HAP-1 (cell line): ENCODE measurements around the gene PRPSAP1.

Experiments
- DNase-seq, 2 experiments: peaks; one replicate each; pipeline ENCODE4 v3.0.0-alpha.2; 2016 to 2020; ENCODE audit warnings: low spot score in 2 of 2
- H3K27me3 ChIP-seq: fragments of 250-450 bp; sonication (Bioruptor Pico); 2 replicates; pipeline ENCODE4 v1.5.1; 2020; ENCODE audit warnings: low read depth, mild to moderate bottlenecking, moderate library complexity
- H3K36me3 ChIP-seq: fragments of 250-450 bp; sonication (Bioruptor Pico); replicated peaks from 2 replicates; pipeline ENCODE4 v1.5.1; 2020; ENCODE audit warnings: mild to moderate bottlenecking
- H3K4me1 ChIP-seq: fragments of 250-450 bp; sonication (Bioruptor Pico); 2 replicates; pipeline ENCODE4 v1.5.1; 2020; ENCODE audit warnings: mild to moderate bottlenecking
- H3K4me3 ChIP-seq: fragments of 250-450 bp; sonication (Bioruptor Pico); 2 replicates; pipeline ENCODE4 v1.5.1; 2020; ENCODE audit warnings: mild to moderate bottlenecking, moderate library complexity
- H3K9me3 ChIP-seq: fragments of 250-450 bp; sonication (Bioruptor Pico); 2 replicates; pipeline ENCODE4 v1.5.1; 2020; ENCODE audit warnings: mild to moderate bottlenecking, moderate library complexity
- in situ Hi-C: fragments of 300-500 bp; cut with MboI; formaldehyde crosslinking; loops from 3 replicates; pipeline ENCODE4 v1.14.3; 2020; ENCODE audit warnings: low sequenced_read_pairs, inconsistent platforms, mixed read lengths

PRPSAP1 gene

DNA sequence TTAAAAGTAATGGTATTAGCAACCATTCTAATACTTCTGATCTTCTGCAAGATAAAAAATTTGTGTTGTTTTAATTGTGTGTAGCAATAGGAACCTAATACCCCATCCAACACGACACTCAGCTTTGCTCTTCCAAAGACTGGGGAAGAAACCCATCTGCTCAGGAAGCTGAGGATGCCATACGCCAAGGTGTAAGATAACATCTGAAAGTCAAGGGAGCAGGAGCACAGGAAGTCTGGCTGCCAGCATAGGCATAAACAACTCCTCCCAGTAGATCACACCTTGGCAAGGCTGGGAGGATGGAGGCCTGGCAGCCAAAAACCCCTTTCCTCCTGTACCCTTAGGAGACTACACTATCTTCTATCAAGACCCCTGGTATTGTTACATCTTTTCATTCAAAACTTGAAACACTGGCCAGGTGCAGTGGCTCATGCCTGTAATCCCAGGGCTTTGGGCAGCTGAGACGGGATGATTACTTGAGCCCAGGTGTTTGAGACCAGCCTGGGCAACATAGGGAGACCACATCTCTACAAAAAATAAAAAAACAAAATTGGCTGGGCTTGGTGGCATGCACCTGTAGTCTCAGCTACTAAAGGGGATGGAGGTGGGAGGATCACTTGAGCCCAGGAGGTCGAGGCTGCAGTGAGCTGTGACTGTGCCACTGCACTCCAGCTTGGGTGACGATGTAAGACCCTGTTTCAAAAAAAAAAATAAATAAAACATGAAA is 25.0 kb upstream of the PRPSAP1 start:
- Histone ChIP-seq H3K9me3 (no peaks in the 10 kb centered on the region), H3K36me3 (no peaks in the 10 kb centered on the region), H3K4me1 (peaks cover 9% of the 10 kb centered on the region), H3K4me3 (no peak overlapping the region), H3K27me3 (no peaks in the 10 kb centered on the region)
- in situ Hi-C loops: no loop called here
- DNase-seq: no peak

DNA sequence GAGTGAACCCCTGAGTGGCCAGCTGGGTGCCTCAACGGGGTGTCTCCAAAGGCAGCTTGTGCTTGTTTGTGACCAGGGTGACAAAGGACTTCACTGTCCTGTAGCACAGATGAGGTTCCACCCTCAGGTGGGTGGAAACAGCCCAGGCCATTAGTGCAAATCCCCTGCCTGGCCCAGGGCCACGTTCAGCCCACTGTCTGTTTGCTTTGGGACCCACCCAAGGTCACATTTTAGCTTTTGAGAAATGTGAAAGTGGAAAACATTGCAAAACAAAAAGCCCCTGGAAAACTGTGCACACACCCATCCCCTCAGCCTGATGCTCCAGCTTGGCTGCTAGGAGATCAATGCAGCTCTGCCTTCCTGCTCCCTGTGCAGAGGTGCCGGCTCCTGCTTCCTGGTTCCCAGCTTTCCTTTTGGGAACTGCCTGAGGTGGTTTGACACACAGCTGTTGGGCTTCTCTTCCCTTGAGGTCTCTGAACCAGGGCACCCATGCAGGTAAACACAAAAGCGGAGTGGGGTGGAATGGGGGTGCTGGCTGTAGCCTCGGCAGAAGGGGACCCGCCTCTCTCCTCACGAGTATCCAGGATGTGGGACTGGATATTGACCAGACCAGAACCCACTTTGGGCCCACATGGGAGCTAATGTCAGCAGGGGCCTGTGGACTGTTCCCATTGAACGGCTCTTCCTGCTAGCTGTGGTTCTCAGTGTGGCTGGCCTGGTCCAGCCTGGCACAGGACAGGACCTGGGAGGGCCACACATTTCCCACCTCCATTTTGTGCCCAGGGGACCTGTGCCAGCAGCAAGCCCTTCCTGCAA is 22.8 kb upstream of the PRPSAP1 start:
- no peaks in the 10 kb centered on the region for H3K36me3 ChIP-seq
- DNase-seq: peak; percentile 23 to 55
- H3K9me3 ChIP-seq: no peaks in the 10 kb centered on the region
- in situ Hi-C loops: no loop called here
- H3K4me3 ChIP-seq: no peak overlapping the region
- peaks cover 4% of the 10 kb centered on the region for H3K4me1 ChIP-seq
- no peaks in the 10 kb centered on the region for H3K27me3 ChIP-seq

- Histone ChIP-seq H3K27me3 (no peaks in the 10 kb centered on the region), H3K36me3 (no peaks in the 10 kb centered on the region), H3K4me3 (no peak overlapping the region), H3K4me1 (peaks cover 11% of the 10 kb centered on the region), H3K9me3 (no peaks in the 10 kb centered on the region)
- no peak for DNase-seq
- in situ Hi-C loops: no loop called here
Measured at GRCh38 chr17:76371656-76372628, 18.2 kb upstream of the PRPSAP1 start.

GRCh38 chr17:76370261-76370993 is 16.7 kb upstream of the PRPSAP1 start:
- DNase-seq: no peak
- H3K9me3 ChIP-seq: no peaks in the 10 kb centered on the region
- no peaks in the 10 kb centered on the region for H3K27me3 ChIP-seq
- peaks cover 7% of the 10 kb centered on the region for H3K4me1 ChIP-seq
- H3K4me3 ChIP-seq: no peak overlapping the region
- no peaks in the 10 kb centered on the region for H3K36me3 ChIP-seq
- in situ Hi-C loops: no loop called here

GRCh38 chr17:76369804-76370203 is 16.1 kb upstream of the PRPSAP1 start:
- Histone ChIP-seq H3K4me1 (peaks cover 7% of the 10 kb centered on the region), H3K4me3 (no peak overlapping the region)
- in situ Hi-C loops: no loop called here

GRCh38 chr17:76369379-76369778 is 15.7 kb upstream of the PRPSAP1 start:
- Histone ChIP-seq H3K9me3 (no peaks in the 10 kb centered on the region), H3K36me3 (no peaks in the 10 kb centered on the region), H3K4me1 (peaks cover 7% of the 10 kb centered on the region), H3K27me3 (no peaks in the 10 kb centered on the region), H3K4me3 (no peak overlapping the region)
- in situ Hi-C loops: no loop called here
- no peak for DNase-seq

More at GRCh38 chr17:76369804-76370203, 16.1 kb upstream of the PRPSAP1 start:
- H3K9me3 ChIP-seq: no peaks in the 10 kb centered on the region
- no peak for DNase-seq
- H3K27me3 ChIP-seq: no peaks in the 10 kb centered on the region
- no peaks in the 10 kb centered on the region for H3K36me3 ChIP-seq

DNA sequence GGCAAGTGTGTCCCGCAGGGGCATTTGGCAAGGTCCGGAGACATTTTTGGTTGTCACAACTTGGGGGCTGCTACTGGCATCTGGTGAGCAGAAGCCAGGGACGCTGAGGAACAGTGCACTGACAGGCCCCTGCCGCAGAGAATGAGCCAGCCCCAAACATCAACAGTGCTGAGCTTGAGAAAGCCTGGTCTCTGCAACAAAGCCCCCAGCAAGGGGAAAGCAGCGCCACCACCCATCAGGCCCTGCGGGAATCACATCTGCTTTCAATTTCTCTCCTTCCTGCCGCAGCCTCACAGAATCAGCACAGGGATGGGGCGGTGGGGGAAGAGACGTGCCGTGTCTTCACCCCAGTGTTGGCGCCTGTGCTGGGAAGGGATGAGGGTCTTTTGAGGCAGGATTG is 14.8 kb upstream of the PRPSAP1 start:
- H3K9me3 ChIP-seq: no peaks in the 10 kb centered on the region
- DNase-seq: no peak
- H3K27me3 ChIP-seq: no peaks in the 10 kb centered on the region
- H3K36me3 ChIP-seq: no peaks in the 10 kb centered on the region
- peaks cover 7% of the 10 kb centered on the region for H3K4me1 ChIP-seq
- no peak overlapping the region for H3K4me3 ChIP-seq
- in situ Hi-C loops: no loop called here

DNA sequence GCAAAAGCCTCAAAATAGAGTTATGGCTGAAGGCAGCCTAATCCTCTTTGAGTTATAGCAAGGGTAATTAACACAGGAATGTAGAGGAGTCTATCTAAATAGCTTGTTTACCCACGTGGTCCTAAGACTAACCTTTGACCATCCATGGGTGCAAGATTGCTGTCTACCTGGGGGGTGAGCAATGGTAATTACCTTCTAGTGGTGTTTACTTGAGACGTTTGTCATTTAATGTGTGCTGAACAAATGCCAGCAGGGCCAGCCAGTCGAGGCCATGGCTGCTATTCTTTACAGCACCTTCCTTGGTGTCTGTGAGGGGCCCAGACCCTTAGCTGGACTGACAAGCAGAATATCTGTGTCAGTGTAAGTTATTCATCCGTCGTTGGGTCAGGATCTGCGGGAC is 13.9 kb upstream of the PRPSAP1 start:
- in situ Hi-C loops: no loop called here
- H3K36me3 ChIP-seq: no peaks in the 10 kb centered on the region
- no peaks in the 10 kb centered on the region for H3K9me3 ChIP-seq
- H3K4me1 ChIP-seq: peaks cover 10% of the 10 kb centered on the region
- no peaks in the 10 kb centered on the region for H3K27me3 ChIP-seq
- DNase-seq: no peak
- H3K4me3 ChIP-seq: no peak overlapping the region

DNA sequence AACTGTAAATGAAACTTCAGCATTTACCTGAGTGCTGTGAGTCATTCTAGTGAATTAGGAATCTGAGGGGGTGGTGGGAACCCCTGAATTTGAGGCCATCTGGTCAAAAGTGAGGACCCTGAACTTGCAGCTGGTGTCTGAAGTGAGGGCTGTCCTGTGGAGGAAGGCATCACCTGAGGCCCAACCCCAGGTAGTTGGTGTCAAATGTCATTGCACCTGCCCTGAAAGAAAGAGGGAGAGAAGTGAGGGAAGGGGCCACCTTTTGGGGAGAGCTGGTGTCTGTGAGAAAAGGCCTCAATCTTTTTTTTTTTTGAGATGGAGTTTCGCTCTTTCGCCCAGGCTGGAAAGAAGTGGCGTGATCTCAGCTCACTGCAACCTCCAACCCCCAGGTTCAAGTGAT is 12.5 kb upstream of the PRPSAP1 start:
- Histone ChIP-seq H3K36me3 (no peaks in the 10 kb centered on the region), H3K9me3 (no peaks in the 10 kb centered on the region), H3K4me1 (peaks cover 15% of the 10 kb centered on the region), H3K4me3 (no peak overlapping the region), H3K27me3 (no peaks in the 10 kb centered on the region)
- in situ Hi-C loops: no loop called here
- DNase-seq: no peak

- Histone ChIP-seq H3K4me1 (peaks cover 15% of the 10 kb centered on the region), H3K4me3 (no peak overlapping the region), H3K36me3 (no peaks in the 10 kb centered on the region), H3K27me3 (no peaks in the 10 kb centered on the region), H3K9me3 (no peaks in the 10 kb centered on the region)
- in situ Hi-C loops: no loop called here
- no peak for DNase-seq
Measured at GRCh38 chr17:76365256-76365903, 11.7 kb upstream of the PRPSAP1 start.

DNA sequence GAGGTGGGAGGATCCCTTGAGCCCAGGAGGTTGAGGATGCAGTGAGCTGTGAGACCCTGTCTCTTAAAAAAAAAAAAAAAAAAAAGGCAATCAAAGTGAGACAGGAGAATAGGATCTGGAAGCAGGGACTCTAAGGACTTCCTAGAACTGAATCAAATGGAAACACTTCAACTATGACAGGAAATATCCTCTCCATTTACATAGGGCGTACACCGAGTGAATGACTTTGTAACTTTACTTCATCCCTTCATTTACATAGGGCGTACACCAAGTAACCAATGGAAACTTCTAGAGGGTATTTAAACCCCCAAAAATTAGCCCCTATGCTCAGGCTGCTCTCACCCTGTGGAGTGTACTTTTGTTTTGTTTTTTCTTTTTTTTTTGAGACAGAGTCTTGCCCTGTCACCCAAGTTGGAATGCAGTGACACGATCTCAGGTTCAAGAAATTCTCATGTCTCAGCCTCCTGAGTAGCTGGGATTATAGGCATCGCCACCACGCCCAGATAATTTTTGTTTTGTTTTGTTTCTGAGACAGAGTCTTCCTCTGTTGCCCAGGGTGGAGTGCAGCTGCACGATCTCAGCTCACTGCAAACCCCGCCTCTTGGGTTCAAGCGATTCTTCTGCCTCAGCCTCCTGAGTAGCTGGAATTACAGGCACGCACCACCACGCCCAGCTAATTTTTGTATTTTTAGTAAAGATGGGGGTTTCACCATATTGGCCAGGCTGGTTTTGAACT is 9.6 kb upstream of the PRPSAP1 start:
- peaks cover 15% of the 10 kb centered on the region for H3K4me1 ChIP-seq
- no peaks in the 10 kb centered on the region for H3K36me3 ChIP-seq
- no peak for DNase-seq
- H3K9me3 ChIP-seq: no peaks in the 10 kb centered on the region
- H3K27me3 ChIP-seq: no peaks in the 10 kb centered on the region
- no peak overlapping the region for H3K4me3 ChIP-seq
- in situ Hi-C loops: no loop called here

DNA sequence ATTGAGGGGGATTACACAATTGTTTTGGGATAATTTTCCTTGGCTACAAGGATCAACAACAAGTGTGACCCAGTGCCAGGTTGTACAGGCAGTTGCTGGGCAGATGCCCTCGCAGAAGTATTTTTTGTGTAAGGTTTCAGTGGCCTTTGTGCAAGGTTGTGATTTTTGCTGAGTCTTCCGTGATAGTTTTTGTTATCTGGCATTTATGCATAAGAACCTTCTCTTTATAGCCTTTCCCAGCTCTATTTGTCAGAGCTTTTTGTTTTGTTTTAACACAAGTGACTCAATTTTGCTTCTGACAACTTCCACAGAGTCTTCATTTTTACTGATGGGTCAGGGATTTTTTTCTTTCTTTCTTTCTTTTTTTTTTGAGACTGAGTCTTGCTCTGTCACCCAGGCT is 6.7 kb upstream of the PRPSAP1 start:
- in situ Hi-C loops: no loop called here

More for the DNA sequence above, 6.7 kb upstream of the PRPSAP1 start:
- no peaks in the 10 kb centered on the region for H3K9me3 ChIP-seq
- no peaks in the 10 kb centered on the region for H3K27me3 ChIP-seq
- no peak overlapping the region for H3K4me3 ChIP-seq
- peaks cover 18% of the 10 kb centered on the region for H3K4me1 ChIP-seq
- no peaks in the 10 kb centered on the region for H3K36me3 ChIP-seq
- no peak for DNase-seq
